GM12891 (cell line): ENCODE measurements around the gene TRPM3.

Source experiments
- POLR2A ChIP-seq: IDR thresholded peaks from 2 replicates; pipeline ENCODE4 v1.6.1; 2011; ENCODE audit warnings: low read depth, low read length, control low read depth
- POLR2AphosphoS5 ChIP-seq: IDR thresholded peaks from 2 replicates; pipeline ENCODE4 v1.6.1; 2011; ENCODE audit warnings: low read depth, low read length, control low read depth
- SPI1 ChIP-seq: IDR thresholded peaks from 2 replicates; pipeline ENCODE4 v1.6.1; 2011; ENCODE audit warnings: low read depth, low read length, control low read depth
- TAF1 ChIP-seq: IDR thresholded peaks from 2 replicates; pipeline ENCODE4 v1.6.1; 2011; ENCODE audit warnings: low read depth, low read length, control low read depth

- TF ChIP-seq POLR2A, result no peak
- TF ChIP-seq TAF1, result no peak
- no peak for TF ChIP-seq POLR2AphosphoS5
- no peak for TF ChIP-seq SPI1
Observed at GRCh38 chr9:70893580-70894122, 227.8 kb downstream of the TRPM3 start.
